GM12873 (cell line): ENCODE results near the gene CPLX1.

Experiments
- TF ChIP-seq, protein P1 (sequence below): IDR thresholded peaks from 2 replicates; pipeline ENCODE4 v1.5.1; 2012; ENCODE audit warnings: low read depth, mild to moderate bottlenecking, moderate library complexity, low read length, control low read depth; ENCODE audit not compliant: insufficient read depth; ENCODE audit errors: missing control alignments

CPLX1 gene

DNA sequence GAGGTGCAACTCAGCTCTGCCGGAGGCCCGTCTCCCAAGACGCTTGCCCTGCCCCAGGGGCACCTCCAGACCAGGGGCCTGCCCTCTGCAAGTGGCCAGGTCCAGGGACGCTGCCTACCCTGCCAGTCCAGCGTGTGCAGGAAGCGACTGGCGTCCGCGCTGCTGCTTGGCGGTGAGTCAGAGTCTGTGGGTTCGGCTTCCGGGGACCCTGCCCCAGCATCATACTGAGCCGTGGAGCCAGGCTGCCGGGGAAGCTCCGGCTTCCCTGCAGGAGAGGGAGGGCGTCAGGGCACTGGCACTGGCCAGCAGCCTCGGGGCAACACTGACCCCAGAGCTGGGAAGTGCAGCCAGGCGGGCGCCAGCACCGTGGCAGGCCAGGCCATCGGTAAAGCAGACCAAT lies 42.5 kb upstream of the CPLX1 start:
- TF ChIP-seq, protein P1, sequence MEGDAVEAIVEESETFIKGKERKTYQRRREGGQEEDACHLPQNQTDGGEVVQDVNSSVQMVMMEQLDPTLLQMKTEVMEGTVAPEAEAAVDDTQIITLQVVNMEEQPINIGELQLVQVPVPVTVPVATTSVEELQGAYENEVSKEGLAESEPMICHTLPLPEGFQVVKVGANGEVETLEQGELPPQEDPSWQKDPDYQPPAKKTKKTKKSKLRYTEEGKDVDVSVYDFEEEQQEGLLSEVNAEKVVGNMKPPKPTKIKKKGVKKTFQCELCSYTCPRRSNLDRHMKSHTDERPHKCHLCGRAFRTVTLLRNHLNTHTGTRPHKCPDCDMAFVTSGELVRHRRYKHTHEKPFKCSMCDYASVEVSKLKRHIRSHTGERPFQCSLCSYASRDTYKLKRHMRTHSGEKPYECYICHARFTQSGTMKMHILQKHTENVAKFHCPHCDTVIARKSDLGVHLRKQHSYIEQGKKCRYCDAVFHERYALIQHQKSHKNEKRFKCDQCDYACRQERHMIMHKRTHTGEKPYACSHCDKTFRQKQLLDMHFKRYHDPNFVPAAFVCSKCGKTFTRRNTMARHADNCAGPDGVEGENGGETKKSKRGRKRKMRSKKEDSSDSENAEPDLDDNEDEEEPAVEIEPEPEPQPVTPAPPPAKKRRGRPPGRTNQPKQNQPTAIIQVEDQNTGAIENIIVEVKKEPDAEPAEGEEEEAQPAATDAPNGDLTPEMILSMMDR = no peak

DNA sequence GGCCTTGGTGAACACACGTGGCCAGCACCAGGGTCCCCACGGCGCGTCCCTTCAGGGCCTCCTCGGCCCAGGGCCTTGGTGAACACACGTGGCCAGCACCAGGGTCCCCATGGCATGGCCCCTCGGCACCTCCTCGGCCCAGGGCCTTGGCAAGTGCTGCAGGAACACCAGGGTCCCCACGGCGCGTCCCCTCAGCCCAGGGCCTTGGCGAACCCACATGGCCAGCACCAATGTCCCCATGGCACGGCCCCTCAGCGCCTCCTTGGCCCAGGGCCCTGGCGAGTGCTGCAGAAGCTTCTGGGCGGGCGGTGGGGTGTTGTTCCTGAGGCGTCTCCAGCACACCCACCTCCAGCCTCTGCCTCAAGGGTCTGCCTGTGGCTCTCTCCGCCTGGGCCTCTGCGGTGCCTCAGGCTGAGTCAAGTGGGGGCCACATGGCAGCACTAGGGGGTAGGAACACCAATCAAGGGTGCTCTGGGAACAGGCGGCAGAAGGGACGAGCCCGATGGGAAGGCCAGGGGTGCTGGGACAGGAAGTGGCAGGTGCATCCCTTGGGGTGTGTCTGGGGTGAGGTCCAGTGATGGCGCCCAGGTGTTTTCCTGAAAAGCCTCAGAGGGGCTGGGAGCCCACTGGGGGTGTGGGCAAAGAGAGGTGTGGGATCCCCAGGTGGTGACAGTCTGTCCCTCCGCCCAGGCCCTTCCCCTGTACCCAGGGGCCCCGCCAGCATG lies 41.8 kb upstream of the CPLX1 start:
- TF ChIP-seq, protein P1 = no peak

DNA sequence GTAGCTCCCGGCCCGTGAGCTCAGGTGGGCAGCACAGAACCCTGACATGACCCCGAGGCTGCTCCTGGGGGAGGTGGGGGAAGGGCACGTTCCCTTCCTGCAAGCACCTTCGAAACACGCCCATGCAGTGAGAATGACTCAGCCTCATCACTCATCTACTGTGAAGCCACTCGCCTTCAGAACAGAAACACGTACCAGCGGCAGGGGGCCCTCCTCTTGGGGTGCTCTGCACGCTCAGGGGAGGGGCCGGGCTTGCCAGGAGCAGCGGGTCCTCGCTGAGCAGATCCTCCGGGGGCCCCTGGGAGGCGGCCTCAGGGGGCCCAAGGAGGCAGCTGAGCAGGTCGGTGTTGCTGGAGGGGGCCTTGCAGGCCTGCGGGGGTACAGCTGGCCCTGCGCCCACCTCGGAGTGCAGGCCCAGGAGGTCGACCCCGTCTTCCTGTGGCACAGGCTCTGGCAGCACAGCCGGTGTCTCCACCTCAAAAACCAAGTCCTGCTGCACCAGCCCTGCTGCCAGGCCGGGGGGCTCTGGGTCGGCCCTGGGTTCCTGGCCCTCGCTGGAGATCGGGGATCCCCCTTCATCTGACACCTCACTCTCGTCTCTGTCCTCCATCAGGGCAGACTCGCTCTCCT lies 40.9 kb upstream of the CPLX1 start:
- TF ChIP-seq, protein P1 = no peak

DNA sequence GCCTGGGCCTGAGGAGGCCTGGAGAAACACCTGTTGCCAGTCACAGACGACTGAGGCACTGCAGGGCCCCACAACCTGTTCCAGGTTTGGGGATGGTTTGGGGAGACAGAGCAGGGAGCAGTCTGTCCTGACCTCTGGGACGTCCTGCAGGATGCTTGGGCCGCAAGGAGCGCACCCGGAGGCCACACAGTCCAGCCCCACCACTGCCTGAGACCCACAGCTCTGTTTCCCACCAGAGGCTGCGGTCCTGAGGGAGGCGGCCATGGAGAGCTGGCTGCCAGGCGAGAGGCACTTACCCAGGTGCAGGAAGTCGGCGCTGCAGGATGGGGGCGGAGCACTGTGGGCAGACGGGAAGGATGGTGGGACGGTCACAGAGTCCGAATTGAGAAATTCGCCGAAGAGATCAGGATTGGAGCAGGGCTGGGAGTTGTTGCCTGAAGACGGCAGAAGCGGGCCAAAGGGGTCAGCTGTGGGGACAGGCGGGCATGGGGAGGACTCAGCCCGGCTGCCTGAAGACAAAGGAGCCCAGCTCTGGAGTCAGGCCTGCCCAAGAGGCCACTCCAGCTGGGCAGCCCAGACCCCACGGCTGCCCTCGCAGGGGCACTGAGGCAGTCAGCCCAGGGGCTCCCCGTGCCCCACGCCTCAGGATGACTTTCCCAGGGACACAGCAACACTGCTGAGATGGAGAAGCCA lies 40.3 kb upstream of the CPLX1 start:
- TF ChIP-seq, protein P1 = no peak

DNA sequence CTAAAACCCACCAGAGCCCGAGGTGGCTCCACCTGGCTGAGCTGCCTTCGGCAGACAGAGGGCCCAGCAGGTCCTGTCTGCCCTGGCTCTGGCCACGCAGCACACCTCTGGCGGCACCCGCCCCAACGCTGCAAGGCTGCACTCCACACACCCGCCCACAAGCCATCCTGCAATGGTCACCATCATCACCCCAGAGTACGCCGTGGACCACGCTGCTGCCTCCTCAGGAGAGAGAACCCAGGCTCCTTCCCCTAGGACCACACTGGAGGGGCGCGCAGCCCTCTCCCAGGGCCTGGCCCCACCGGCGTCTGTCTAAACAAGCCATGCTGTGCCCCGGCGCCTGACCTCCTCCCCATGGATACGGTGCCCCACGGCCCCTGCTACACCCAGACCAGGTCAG lies 39.6 kb upstream of the CPLX1 start:
- TF ChIP-seq, protein P1 = no peak

DNA sequence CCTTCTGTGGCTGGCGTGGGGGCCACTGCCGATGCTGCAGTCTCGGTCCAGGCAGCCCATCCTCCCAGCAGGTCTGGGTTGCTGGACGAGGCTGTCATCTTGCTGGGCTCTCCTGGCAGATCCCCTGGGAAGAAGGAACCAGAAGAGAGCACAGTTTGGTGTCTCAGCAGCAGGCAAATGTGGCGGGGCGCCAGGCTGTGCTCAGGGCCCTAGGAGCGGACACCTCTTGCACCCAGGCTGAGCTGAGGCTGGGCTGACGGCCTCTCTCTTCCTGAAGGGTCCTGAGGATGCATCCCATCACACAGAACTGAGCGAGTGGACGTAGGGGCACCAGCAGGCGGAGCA lies 39.2 kb upstream of the CPLX1 start:
- TF ChIP-seq, protein P1 = no peak

DNA sequence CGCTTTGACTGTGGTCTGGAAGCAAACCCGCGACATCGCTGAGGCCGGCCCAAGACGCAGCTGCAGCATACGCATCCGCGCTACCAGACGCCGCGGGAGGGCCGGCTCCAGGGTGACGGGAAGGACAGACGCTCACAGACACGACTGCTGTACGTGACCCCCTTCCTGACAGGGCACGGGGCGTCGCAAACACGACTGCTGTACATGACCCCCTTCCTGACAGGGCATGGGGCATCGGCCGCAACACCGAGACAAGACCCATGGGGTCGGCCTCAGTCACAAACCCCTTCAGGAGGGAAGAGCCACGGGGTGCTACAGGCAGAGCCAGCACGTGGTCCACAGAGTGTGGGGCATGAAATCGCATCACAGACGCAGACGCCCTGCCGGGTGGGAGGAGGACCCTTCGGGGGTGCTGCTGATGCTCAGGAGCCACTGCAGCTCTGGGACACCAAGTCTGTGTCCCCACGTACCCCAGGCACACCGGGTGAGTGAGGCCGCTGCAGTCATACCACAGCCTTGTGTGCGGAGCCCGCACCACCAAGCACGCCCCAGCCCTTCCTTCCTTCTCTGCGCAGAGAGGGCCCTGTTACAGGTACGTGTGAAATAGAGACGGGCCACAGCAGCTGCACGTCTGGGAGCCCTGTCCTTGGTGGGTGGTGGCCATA lies 38.7 kb upstream of the CPLX1 start:
- TF ChIP-seq, protein P1 = no peak
